GM11168 (cell line): ENCODE measurements around the gene FRRS1.
"Not testable (repeated sequence)": the region's sequence is repeated elsewhere in the genome, so short reads cannot be mapped to it uniquely, and the experiment has no call there.

Experiments used
- in situ Hi-C: fragments of 300-500 bp; cut with MboI; formaldehyde crosslinking; loops from one replicate; pipeline ENCODE4 v1.12.0; 2022; ENCODE audit warnings: low sequenced_read_pairs; ENCODE audit not compliant: unreplicated experiment

Gene FRRS1

DNA sequence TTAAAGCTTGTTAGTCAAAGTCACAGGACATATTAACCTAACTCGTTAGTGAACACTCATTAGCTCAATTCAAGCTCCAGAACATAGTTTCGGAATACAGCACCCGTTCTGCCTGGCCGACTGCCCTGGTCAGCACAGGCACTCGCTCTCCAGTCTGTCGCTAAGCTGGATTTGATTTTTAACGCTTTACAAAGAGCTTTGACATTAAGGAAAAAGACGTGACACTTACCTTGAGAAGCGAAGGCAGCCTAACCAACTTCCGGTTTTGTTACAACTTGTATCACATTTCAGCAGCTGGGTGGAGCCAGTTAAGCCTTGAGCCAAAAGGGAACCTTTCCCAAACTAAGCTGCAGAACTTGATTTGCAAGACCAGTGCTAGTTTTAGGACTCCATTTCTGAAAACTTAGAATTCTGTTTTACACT lies at the start of gene FRRS1:
TSS of gene FRRS1 (minus strand) at position 258 of the 423 bp plus-strand sequence. CDS start 17,867 bp downstream, outside the sequence.
- in situ Hi-C loops = no loop called here

GRCh38 chr1:99814373-99814900 lies 48.0 kb upstream of the FRRS1 start:
- in situ Hi-C loops = loop anchor here (10.0 to 25.0 kb wide), 2 partner anchors 650 to 1048 kb away; no protein-coding TSS in a partner anchor

DNA sequence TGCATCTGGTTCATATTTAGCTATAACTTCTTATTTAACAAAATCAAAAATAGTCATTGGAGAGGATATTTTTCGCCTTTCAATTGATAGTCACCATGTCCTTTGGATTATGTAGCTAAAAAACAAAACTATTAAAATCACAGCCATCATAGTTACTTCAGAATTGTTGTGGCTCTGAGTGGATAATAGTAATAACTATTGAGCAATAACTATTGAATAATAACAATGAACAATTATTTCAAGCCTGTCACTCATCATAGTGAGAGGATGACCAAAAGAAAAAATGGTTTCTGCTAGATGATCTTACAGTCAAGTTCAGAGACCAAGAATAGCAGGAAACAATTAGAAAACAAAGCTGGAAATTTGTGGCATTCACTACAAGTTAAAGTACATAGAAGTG lies 45.3 kb upstream of the FRRS1 start:
- in situ Hi-C loops = loop anchor here (10.0 to 25.0 kb wide), 2 partner anchors 653 to 1051 kb away; no protein-coding TSS in a partner anchor

- in situ Hi-C loops = loop anchor here (10.0 to 25.0 kb wide), 2 partner anchors 654 to 1051 kb away; no protein-coding TSS in a partner anchor
Measured at GRCh38 chr1:99811075-99811474, 44.6 kb upstream of the FRRS1 start.

DNA sequence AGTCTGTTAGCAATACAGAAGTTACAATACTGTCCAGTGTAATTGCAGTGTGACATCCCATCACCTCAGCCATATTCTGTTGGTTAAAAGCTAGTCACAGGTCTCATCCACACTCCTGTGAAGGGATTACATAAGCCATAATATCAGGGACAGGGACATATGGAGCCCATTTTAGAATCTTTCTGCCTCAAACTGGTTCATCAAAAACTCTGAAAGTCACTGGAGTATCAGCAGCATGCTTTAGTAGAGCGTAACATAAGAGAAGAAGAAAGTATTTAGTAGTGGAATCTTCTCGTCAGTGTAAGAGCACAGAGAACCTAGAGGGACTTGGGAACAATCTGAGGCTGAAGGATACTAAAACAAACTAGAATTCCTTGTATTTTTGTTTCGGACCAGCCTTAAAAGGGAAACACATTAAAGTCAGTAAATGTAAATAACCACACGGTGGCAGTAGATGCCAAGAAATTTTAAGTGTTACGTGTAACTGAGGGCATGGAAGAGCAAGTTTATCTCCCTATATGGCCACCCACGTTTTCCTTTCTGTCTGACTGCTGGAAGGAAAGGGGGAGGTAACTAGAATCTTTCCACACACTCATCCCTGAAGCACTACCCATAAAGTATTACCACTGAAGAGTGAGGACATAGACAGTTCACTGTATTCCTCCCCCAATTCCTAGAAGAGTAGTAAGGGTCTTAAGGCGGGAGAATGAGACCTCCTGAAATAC lies 42.1 kb upstream of the FRRS1 start:
- in situ Hi-C loops = loop anchor here (25.0 kb wide), 1 partner anchor 1054 kb away; no protein-coding TSS in a partner anchor

- in situ Hi-C loops = loop anchor here (25.0 kb wide), 1 partner anchor 1055 kb away; no protein-coding TSS in a partner anchor
Measured at GRCh38 chr1:99806882-99807281, 40.4 kb upstream of the FRRS1 start.

DNA sequence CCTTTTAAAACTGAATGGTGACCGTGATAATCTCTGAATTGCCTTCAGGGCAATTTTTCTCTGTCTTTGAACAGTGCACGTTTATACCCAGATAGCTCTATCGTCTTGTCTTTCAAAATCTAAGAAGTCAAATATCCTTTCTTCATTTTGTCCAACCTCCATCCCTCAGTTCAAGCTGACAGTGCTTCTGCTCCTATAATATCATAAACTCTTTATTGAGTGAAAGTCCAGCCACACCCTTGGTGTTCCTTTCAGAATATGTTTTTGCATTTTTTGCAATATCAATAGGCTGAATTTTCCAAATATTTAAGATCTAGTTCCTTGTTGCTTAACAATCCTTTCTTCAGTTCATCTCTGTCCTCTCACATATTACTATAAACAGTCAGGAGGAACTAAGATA lies 35.1 kb upstream of the FRRS1 start:
- in situ Hi-C loops = loop anchor here (25.0 kb wide), 1 partner anchor 1061 kb away; no protein-coding TSS in a partner anchor

- in situ Hi-C loops = not testable (repeated sequence)
Measured at GRCh38 chr1:99793861-99794260, 27.4 kb upstream of the FRRS1 start.

GRCh38 chr1:99789715-99790114 lies 23.3 kb upstream of the FRRS1 start:
- in situ Hi-C loops = no loop called here

DNA sequence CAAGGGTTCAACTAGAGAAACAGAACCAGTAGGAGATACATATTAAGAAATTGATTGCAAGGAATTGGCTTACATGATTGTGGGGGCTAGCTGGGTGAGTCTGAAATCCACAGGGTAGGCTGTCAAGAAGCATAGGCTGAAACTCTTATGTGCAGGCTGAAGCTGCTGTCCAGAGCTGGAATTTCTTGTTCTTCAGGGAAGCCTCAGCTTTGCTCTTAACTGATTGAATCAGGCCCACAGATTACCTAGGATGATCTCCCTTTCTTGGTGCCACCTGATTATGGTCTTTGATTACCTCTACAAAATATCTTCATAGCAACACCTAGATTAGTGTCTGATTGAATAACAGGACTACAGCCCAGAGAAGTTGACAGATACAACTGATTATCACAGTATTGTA lies 22.5 kb upstream of the FRRS1 start:
- in situ Hi-C loops = no loop called here

DNA sequence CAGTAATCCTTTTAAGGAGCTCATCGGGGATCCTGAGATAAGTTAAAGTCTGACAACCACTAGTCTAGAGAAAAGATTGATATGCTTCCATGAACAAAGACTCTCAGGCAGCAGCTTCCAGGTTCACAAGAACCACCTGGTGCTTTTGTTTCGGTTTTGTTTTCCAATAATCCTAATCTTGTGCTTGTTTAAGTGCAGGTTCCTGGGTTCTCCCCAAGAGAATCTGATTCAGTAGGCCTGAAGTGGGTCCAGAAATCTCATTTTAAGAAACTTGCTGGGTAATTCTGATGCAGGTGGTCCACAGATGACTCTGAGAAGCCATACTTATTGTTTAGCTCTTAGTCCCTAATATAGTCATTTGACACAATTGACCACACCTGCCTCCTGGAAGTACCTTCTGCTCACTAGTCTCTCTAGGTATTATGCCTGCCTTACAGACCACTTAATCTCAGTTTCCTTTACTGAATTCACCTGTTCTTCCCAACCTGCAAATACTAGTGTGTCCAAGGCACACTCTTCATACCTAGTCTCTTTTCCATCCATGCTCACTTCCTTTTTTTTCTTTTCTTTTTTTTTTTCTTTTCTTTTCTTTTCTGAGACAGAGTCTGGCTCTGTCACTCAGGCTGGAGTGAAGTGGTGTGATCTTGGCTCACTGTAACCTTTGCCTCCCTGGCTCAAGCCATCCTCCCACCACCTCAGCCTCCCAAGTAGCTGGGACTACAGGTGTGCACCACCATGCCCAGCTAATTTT lies 20.5 kb upstream of the FRRS1 start:
- in situ Hi-C loops = no loop called here

GRCh38 chr1:99784809-99785255 lies 18.4 kb upstream of the FRRS1 start:
- in situ Hi-C loops = no loop called here

GRCh38 chr1:99784143-99784542 lies 17.7 kb upstream of the FRRS1 start:
- in situ Hi-C loops = no loop called here

GRCh38 chr1:99782920-99783319 lies 16.5 kb upstream of the FRRS1 start:
- in situ Hi-C loops = no loop called here

- in situ Hi-C loops = no loop called here
Measured at GRCh38 chr1:99782397-99782796, 16.0 kb upstream of the FRRS1 start.

GRCh38 chr1:99781798-99782197 lies 15.4 kb upstream of the FRRS1 start:
- in situ Hi-C loops = no loop called here

- in situ Hi-C loops = no loop called here
Measured at GRCh38 chr1:99777752-99778151, 11.3 kb upstream of the FRRS1 start.

- in situ Hi-C loops = no loop called here
Measured at GRCh38 chr1:99776120-99776519, 9.7 kb upstream of the FRRS1 start.

- in situ Hi-C loops = no loop called here
Measured at GRCh38 chr1:99772809-99773208, 6.4 kb upstream of the FRRS1 start.

- in situ Hi-C loops = no loop called here
Measured at GRCh38 chr1:99771513-99771918, 5.1 kb upstream of the FRRS1 start.
